Neuronal stem cell (in vitro differentiated cells): ENCODE data around the gene CEP162.

ENCODE experiments used
- DNase-seq: peaks from one replicate; pipeline ENCODE4 v3.0.0-alpha.2; 2013; ENCODE audit warnings: low spot score
- H2AFZ ChIP-seq: one replicate; pipeline ENCODE4 v1.6.1; 2013; ENCODE audit warnings: mild to moderate bottlenecking, low read length, inconsistent platforms
- H2AK5ac ChIP-seq: 2 replicates; pipeline ENCODE4 v1.6.1; 2013; ENCODE audit warnings: low read depth, mild to moderate bottlenecking, inconsistent platforms, low read length, moderate library complexity, mixed read lengths
- H2BK120ac ChIP-seq: 2 replicates; pipeline ENCODE4 v1.6.1; 2013; ENCODE audit warnings: low read depth, mild to moderate bottlenecking, inconsistent platforms, low read length, moderate library complexity, mixed read lengths
- H2BK12ac ChIP-seq: one replicate; pipeline ENCODE4 v1.6.1; 2013; ENCODE audit warnings: low read length, inconsistent platforms
- H2BK15ac ChIP-seq: 2 replicates; pipeline ENCODE4 v1.6.1; 2013; ENCODE audit warnings: mild to moderate bottlenecking, low read length, inconsistent platforms, mixed read lengths
- H2BK5ac ChIP-seq: one replicate; pipeline ENCODE4 v1.6.1; 2013; ENCODE audit warnings: inconsistent platforms, mild to moderate bottlenecking, low read length, moderate library complexity
- H3K14ac ChIP-seq: one replicate; pipeline ENCODE4 v1.6.1; 2013; ENCODE audit warnings: low read length, inconsistent platforms
- H3K18ac ChIP-seq: 2 replicates; pipeline ENCODE4 v1.6.1; 2013; ENCODE audit warnings: low read length, inconsistent platforms
- H3K23ac ChIP-seq: 2 replicates; pipeline ENCODE4 v1.6.1; 2013; ENCODE audit warnings: low read depth, mild to moderate bottlenecking, mixed read lengths, low read length, inconsistent platforms; ENCODE audit not compliant: poor library complexity
- H3K27ac ChIP-seq: replicated peaks from 3 replicates; pipeline ENCODE4 v1.5.1; 2013; ENCODE audit warnings: low read length, inconsistent platforms
- H3K27me3 ChIP-seq, 3 experiments: 2 replicates each; pipeline ENCODE4 v1.6.1; 2013; ENCODE audit warnings: low read length in 3 of 3, mild to moderate bottlenecking in 2 of 3, inconsistent platforms in 1 of 3, low read depth in 1 of 3, mixed read lengths in 1 of 3, moderate library complexity in 1 of 3; ENCODE audit not compliant: control insufficient read depth in 3 of 3, insufficient read depth in 3 of 3
- H3K36me3 ChIP-seq, 2 donors: replicated peaks in 1 of 2; 2 replicates each; pipeline ENCODE4 v1.6.1; 2013; ENCODE audit warnings: low read length in 2 of 2; ENCODE audit not compliant: control insufficient read depth in 2 of 2, insufficient read depth in 2 of 2
- H3K4ac ChIP-seq: 2 replicates; pipeline ENCODE4 v1.6.1; 2013; ENCODE audit warnings: inconsistent platforms, mild to moderate bottlenecking, low read length, moderate library complexity
- H3K4me1 ChIP-seq, 2 donors: 1 replicate in 1 of 2; 2 replicates in 1 of 2; pipeline ENCODE4 v1.6.1; 2013; ENCODE audit warnings: low read length in 2 of 2, low read depth in 1 of 2; ENCODE audit not compliant: control insufficient read depth in 2 of 2, insufficient read depth in 1 of 2
- H3K4me2 ChIP-seq: one replicate; pipeline ENCODE4 v1.6.1; 2013; ENCODE audit warnings: mild to moderate bottlenecking, low read length, inconsistent platforms; ENCODE audit not compliant: insufficient read depth, poor library complexity, severe bottlenecking
- H3K4me3 ChIP-seq, 2 donors: 2 replicates each; pipeline ENCODE4 v1.5.1; 2013; ENCODE audit warnings: low read length in 2 of 2, mild to moderate bottlenecking in 2 of 2, inconsistent platforms in 1 of 2, moderate library complexity in 1 of 2
- H3K79me1 ChIP-seq: one replicate; pipeline ENCODE4 v1.6.1; 2013; ENCODE audit warnings: low read depth, mild to moderate bottlenecking, inconsistent platforms, low read length, moderate library complexity
- H3K9ac ChIP-seq: one replicate; pipeline ENCODE4 v1.6.1; 2013; ENCODE audit warnings: mild to moderate bottlenecking, low read depth, low read length, inconsistent platforms; ENCODE audit not compliant: poor library complexity
- H3K9me3 ChIP-seq, 2 donors: replicated peaks in 1 of 2; 2 replicates each; pipeline versions ENCODE3 to v1.6.1; 2013; ENCODE audit warnings: low read length in 2 of 2, mild to moderate bottlenecking in 2 of 2, inconsistent platforms in 1 of 2, low read depth in 1 of 2, mixed read lengths in 1 of 2, moderate library complexity in 1 of 2; ENCODE audit not compliant: control insufficient read depth in 2 of 2, insufficient read depth in 1 of 2
- H4K8ac ChIP-seq: one replicate; pipeline ENCODE4 v1.6.1; 2013; ENCODE audit warnings: low read depth, mild to moderate bottlenecking, inconsistent platforms, low read length, moderate library complexity
- H4K91ac ChIP-seq: one replicate; pipeline ENCODE4 v1.6.1; 2013; ENCODE audit warnings: low read length, low read depth, mild to moderate bottlenecking, inconsistent platforms; ENCODE audit not compliant: poor library complexity
- WGBS, 2 donors: extraction: QIAGEN DNeasy Blood & Tissue Kit; methylation state at CpG; one replicate each; pipeline ENCODE4 v1.1.7; 2013; ENCODE audit warnings: missing lambda C conversion rate in 2 of 2, mixed read lengths in 1 of 2; ENCODE audit not compliant: insufficient read length in 2 of 2, insufficient replicate concordance in 1 of 2; ENCODE audit errors: extremely low coverage in 2 of 2; 5-methylcytosine and 5-hydroxymethylcytosine counted together

Gene CEP162

DNA sequence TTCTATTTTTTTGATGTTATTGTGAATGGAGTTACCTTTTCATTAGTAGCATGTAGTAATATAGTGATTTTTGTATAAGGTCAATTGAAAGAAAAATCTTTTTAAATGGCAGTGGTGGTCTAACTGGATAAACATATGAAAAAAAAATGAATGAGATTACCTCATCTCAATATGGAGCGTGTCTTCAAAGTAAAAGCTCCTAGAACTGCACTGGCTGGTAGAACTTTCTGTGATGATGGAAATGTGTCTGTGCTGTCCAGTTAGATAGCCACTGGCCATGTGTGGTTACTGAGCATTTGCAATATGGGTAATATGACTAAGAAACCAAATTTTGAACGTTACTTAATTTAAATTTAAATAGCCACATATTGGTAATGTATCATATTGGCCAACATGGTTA is 149.8 kb downstream of the CEP162 start:
- H2AK5ac ChIP-seq = no peak overlapping the region
- no peak overlapping the region for H3K14ac ChIP-seq
- H3K36me3 ChIP-seq = no peaks in the 10 kb centered on the region
- no peak overlapping the region for H3K9ac ChIP-seq
- no peak overlapping the region for H3K27ac ChIP-seq
- no peak for DNase-seq
- peaks cover 0 to 10% of the 10 kb centered on the region in 2 donors for H3K9me3 ChIP-seq
- no peak overlapping the region for H3K18ac ChIP-seq
- H4K91ac ChIP-seq = no peak overlapping the region
- H3K4ac ChIP-seq = no peak overlapping the region
- H3K4me1 ChIP-seq = peaks cover 5 to 12% of the 10 kb centered on the region in 2 donors
- H4K8ac ChIP-seq = no peak overlapping the region
- no peak overlapping the region for H3K23ac ChIP-seq
- no peaks in the 10 kb centered on the region for H3K27me3 ChIP-seq
- H3K79me1 ChIP-seq = no peaks in the 10 kb centered on the region
- no peak overlapping the region for H3K4me2 ChIP-seq
- no peak overlapping the region for H3K4me3 ChIP-seq
- WGBS, 2 donors = no CpG with 5 or more reads among the region's 2 CpGs
- H2AFZ ChIP-seq = no peak overlapping the region
- H2BK15ac ChIP-seq = no peak overlapping the region
- no peak overlapping the region for H2BK12ac ChIP-seq
- H2BK120ac ChIP-seq = no peak overlapping the region
- H2BK5ac ChIP-seq = no peak overlapping the region

DNA sequence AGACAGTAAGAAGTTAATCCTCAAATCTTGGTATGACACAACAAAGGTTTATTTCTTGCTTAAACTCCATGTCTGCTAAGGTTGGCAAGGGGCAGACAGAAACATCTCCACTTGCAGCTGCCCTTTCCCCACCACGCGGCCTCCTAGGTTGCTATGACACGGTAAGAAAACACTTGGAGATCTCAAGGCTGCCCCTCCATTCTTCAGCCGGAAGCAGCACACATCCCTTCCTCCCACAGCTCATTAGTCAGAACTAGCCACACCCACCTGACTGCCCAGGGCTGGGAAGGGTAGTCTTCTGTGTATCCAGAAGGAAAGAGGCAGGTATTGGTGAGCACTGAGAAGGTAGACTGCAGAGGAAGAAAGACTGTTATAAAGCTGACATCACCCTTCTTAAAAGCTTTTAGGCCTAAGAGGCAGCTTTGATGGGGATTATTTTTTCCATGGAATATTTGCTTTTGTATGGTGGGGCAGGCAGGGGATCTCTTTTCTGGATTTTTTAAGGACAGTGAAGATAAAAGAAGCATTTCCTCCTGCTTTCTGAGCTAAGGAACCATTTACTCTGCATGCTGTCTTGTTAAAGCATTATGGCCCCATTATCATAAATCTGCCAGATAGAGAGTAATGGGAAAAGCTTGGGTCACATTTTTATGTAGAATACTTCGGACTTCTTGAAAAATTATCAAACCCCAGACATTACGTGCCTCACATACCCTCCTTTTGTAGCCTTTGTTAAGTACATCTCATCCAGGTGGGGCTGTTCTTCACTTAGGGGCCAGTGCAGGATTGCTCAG is 152.3 kb downstream of the CEP162 start:
- DNase-seq = no peak
- whole genome bisulfite sequencing, 2 donors = no CpG with 5 or more reads among the region's 6 CpGs
- Histone ChIP-seq H2BK15ac (no peak overlapping the region), H3K4me1 (peaks cover 3 to 7% of the 10 kb centered on the region in 2 donors), H3K4ac (no peak overlapping the region), H3K4me3 (peak overlapping the region in 1 of 2 donors; percentile 7), H3K36me3 (no peaks in the 10 kb centered on the region), H2AK5ac (no peak overlapping the region), H2BK5ac (no peak overlapping the region), H3K27me3 (no peaks in the 10 kb centered on the region), H3K4me2 (no peak overlapping the region), H4K8ac (no peak overlapping the region), H3K79me1 (no peaks in the 10 kb centered on the region), H3K18ac (no peak overlapping the region), H4K91ac (no peak overlapping the region), H3K14ac (no peak overlapping the region), H2AFZ (peak overlapping the region; percentile 70), H3K9ac (no peak overlapping the region), H3K23ac (no peak overlapping the region), H3K9me3 (peaks cover 0 to 3% of the 10 kb centered on the region in 2 donors), H2BK12ac (no peak overlapping the region), H2BK120ac (no peak overlapping the region), H3K27ac (no peak overlapping the region)
